OCI-LY7 (cell line): ENCODE data around the gene FMN1. TPM values are rescaled to one million over a fixed set of nuclear protein-coding genes. Genes with fewer than 3 reads are reported as not detected.

ENCODE experiments used
- BruUV-seq: library from RNA; stranded (reverse); fragments of 400-500 nt; replicated peaks from 2 replicates; lab custom pipeline; 2021; lab: Mats Ljungman, UMichigan
- CTCF ChIA-PET: fragments of 300-600 bp; sonication (Branson Sonifier 250); formaldehyde crosslinking; loops from one replicate; lab custom pipeline; 2022; ENCODE audit warnings: antibody characterized with exemption; ENCODE audit not compliant: unreplicated experiment; lab: Charles Lee
- POLR2A ChIA-PET: fragments of 300-600 bp; sonication (Branson Sonifier 250); formaldehyde crosslinking; loops from one replicate; lab custom pipeline; 2022; ENCODE audit warnings: antibody characterized with exemption; lab: Charles Lee
- DNase-seq: peaks from one replicate; pipeline ENCODE4 v3.0.0-alpha.2; 2015; ENCODE audit warnings: low spot score
- H2AFZ ChIP-seq: fragments of 200-600 bp; sonication (generic), shearing (Covaris generic); 2 replicates; pipeline ENCODE4 v1.6.1; 2014; ENCODE audit warnings: mild to moderate bottlenecking, antibody characterized with exemption, low read length, moderate library complexity
- H3K27ac ChIP-seq: fragments of 200-600 bp; sonication (generic); 2 replicates; pipeline ENCODE4 v1.5.1; 2014; ENCODE audit warnings: mixed run types, low read depth, mild to moderate bottlenecking, moderate library complexity, low read length, inconsistent platforms; ENCODE audit not compliant: poor library complexity, severe bottlenecking
- H3K36me3 ChIP-seq: fragments of 200-600 bp; sonication (generic); 2 replicates; pipeline ENCODE4 v1.6.1; 2014; ENCODE audit warnings: mild to moderate bottlenecking, antibody characterized with exemption, low read length, moderate library complexity, mixed read lengths; ENCODE audit not compliant: insufficient read depth
- H3K4me1 ChIP-seq: fragments of 200-600 bp; sonication (generic); 2 replicates; pipeline ENCODE4 v1.5.1; 2014; ENCODE audit warnings: mild to moderate bottlenecking, low read length; ENCODE audit not compliant: insufficient read depth, poor library complexity, severe bottlenecking
- H3K4me2 ChIP-seq: fragments of 200-600 bp; sonication (generic); 2 replicates; pipeline ENCODE4 v1.6.1; 2014; ENCODE audit warnings: mild to moderate bottlenecking, low read length
- H3K4me3 ChIP-seq: fragments of 200-600 bp; sonication (generic); 2 replicates; pipeline ENCODE4 v1.5.1; 2014; ENCODE audit warnings: mild to moderate bottlenecking, low read depth, low read length; ENCODE audit not compliant: poor library complexity, severe bottlenecking
- H3K79me2 ChIP-seq: fragments of 200-600 bp; sonication (generic); 2 replicates; pipeline ENCODE4 v1.6.1; 2016; ENCODE audit warnings: low read depth, mild to moderate bottlenecking, low read length, moderate library complexity, mixed read lengths; ENCODE audit not compliant: insufficient read depth
- H3K9me2 ChIP-seq: fragments of 200-600 bp; sonication (generic); 2 replicates; pipeline ENCODE4 v1.6.1; 2016; ENCODE audit warnings: mild to moderate bottlenecking, low read length, mixed read lengths; ENCODE audit not compliant: insufficient read depth
- H3K9me3 ChIP-seq: fragments of 200-600 bp; sonication (generic); 2 replicates; pipeline ENCODE4 v1.6.1; 2014; ENCODE audit warnings: mild to moderate bottlenecking, mixed run types, low read length, mixed read lengths
- H4K20me1 ChIP-seq: fragments of 200-600 bp; sonication (generic); 2 replicates; pipeline ENCODE4 v1.6.1; 2014; ENCODE audit warnings: mild to moderate bottlenecking, antibody characterized with exemption, low read length, moderate library complexity, mixed read lengths; ENCODE audit not compliant: insufficient read depth
- CTCF ChIP-seq: fragments of 200-600 bp; sonication (generic); conservative IDR thresholded peaks from 2 replicates; pipeline ENCODE4 v1.5.1; 2014; ENCODE audit warnings: mild to moderate bottlenecking, antibody characterized with exemption, low read length, moderate library complexity, mixed read lengths
- EZH2phosphoT487 ChIP-seq: fragments of 200-600 bp; sonication (generic); IDR thresholded peaks from 2 replicates; pipeline ENCODE4 v1.6.1; 2018; ENCODE audit warnings: low read depth, borderline replicate concordance, mild to moderate bottlenecking, mixed run types, antibody characterized with exemption, low read length, moderate library complexity, mixed read lengths
- intact Hi-C: fragments of 100-400 bp; cut with micrococcal nuclease; formaldehyde crosslinking; loops from one replicate; pipeline ENCODE4 v1.10.0; 2022; ENCODE audit not compliant: unreplicated experiment
- total RNA-seq, 2 experiments: library from RNA; depleted of rRNA in 1 of 2; stranded (reverse); fragments of >200 nt in 1 of 2; shearing (Covaris generic) in 1 of 2; gene quantifications; 2 replicates each; pipeline ENCODE4 v1.2.3, GENCODE V29; 2014 to 2022

The FMN1 gene
- total RNA-seq, 2 experiments from 2014 or later: 3.2 to 4.2 TPM

- intact Hi-C loops: no loop called here
- Histone ChIP-seq H3K36me3 (no peaks in the 10 kb centered on the region), H3K4me3 (no peak overlapping the region), H3K4me1 (no peaks in the 10 kb centered on the region), H3K79me2 (no peaks in the 10 kb centered on the region), H3K9me3 (no peaks in the 10 kb centered on the region), H3K27ac (no peak overlapping the region), H3K9me2 (no peaks in the 10 kb centered on the region), H4K20me1 (no peaks in the 10 kb centered on the region), H2AFZ (no peak overlapping the region), H3K4me2 (no peak overlapping the region)
- BruUV-seq: no TSS peak
- DNase-seq: no peak
- TF ChIP-seq EZH2phosphoT487 (no peak), CTCF (no peak)
- POLR2A ChIA-PET: no interaction called here
- CTCF ChIA-PET: no interaction called here
Observed at GRCh38 chr15:32983679-32984078, 210.8 kb downstream of the FMN1 start.

- Histone ChIP-seq H3K79me2 (no peaks in the 10 kb centered on the region), H3K9me2 (no peaks in the 10 kb centered on the region), H4K20me1 (no peaks in the 10 kb centered on the region), H3K27ac (no peak overlapping the region), H3K4me1 (no peaks in the 10 kb centered on the region), H3K9me3 (no peaks in the 10 kb centered on the region), H3K4me2 (no peak overlapping the region), H2AFZ (no peak overlapping the region), H3K36me3 (no peaks in the 10 kb centered on the region), H3K4me3 (no peak overlapping the region)
- ChIA-PET POLR2A (no interaction called here), CTCF (no interaction called here)
- no TSS peak for BruUV-seq
- DNase-seq: no peak
- intact Hi-C loops: no loop called here
- no peak for TF ChIP-seq EZH2phosphoT487
- TF ChIP-seq CTCF: no peak
Observed at GRCh38 chr15:32982001-32982400, 212.5 kb downstream of the FMN1 start.

- Histone ChIP-seq H3K4me1 (no peaks in the 10 kb centered on the region), H2AFZ (no peak overlapping the region), H4K20me1 (no peaks in the 10 kb centered on the region), H3K4me2 (no peak overlapping the region), H3K79me2 (no peaks in the 10 kb centered on the region), H3K9me2 (no peaks in the 10 kb centered on the region), H3K4me3 (no peak overlapping the region), H3K27ac (no peak overlapping the region), H3K9me3 (no peaks in the 10 kb centered on the region), H3K36me3 (no peaks in the 10 kb centered on the region)
- no peak for DNase-seq
- ChIA-PET POLR2A (no interaction called here), CTCF (no interaction called here)
- intact Hi-C loops: no loop called here
- TF ChIP-seq CTCF (no peak), EZH2phosphoT487 (no peak)
- BruUV-seq: no TSS peak
Observed at GRCh38 chr15:32981536-32981935, 213.0 kb downstream of the FMN1 start.
